GM12892 (cell line): ENCODE data around the gene CGNL1.

Experiments used
- POLR2A ChIP-seq: IDR thresholded peaks from 2 replicates; pipeline ENCODE4 v1.6.1; 2011; ENCODE audit warnings: low read depth, low read length, control low read depth
- POLR2AphosphoS5 ChIP-seq: IDR thresholded peaks from 2 replicates; pipeline ENCODE4 v1.6.1; 2011; ENCODE audit warnings: low read depth, low read length, control low read depth
- TAF1 ChIP-seq: IDR thresholded peaks from 2 replicates; pipeline ENCODE4 v1.6.1; 2011; ENCODE audit warnings: low read depth, mild to moderate bottlenecking, control low read depth, low read length, borderline replicate concordance

GRCh38 chr15:57440167-57440566, 63.9 kb downstream of the CGNL1 start:
- no peak for TF ChIP-seq POLR2A
- no peak for TF ChIP-seq POLR2AphosphoS5
- no peak for TF ChIP-seq TAF1
